HEK293 (cell line): ENCODE data around the gene NANOS3.

Source experiments
- BCL11A ChIP-seq: fragments of 450-650 bp; formaldehyde crosslinking; IDR thresholded peaks from 2 replicates; pipeline ENCODE4 v1.5.1; 2016; ENCODE audit warnings: low read depth, missing biosample characterization, missing genetic modification characterization
- KLF1 ChIP-seq: fragments of 450-650 bp; formaldehyde crosslinking; IDR thresholded peaks from 2 replicates; pipeline ENCODE4 v1.5.1; 2016; ENCODE audit warnings: missing biosample characterization, missing genetic modification characterization
- SALL2 ChIP-seq: fragments of 450-650 bp; formaldehyde crosslinking; IDR thresholded peaks from 2 replicates; pipeline ENCODE4 v1.5.0; 2017; ENCODE audit warnings: missing biosample characterization, mild to moderate bottlenecking, missing genetic modification characterization, borderline replicate concordance
- ZBTB17 ChIP-seq: fragments of 450-650 bp; formaldehyde crosslinking; IDR thresholded peaks from 2 replicates; pipeline ENCODE4 v1.5.1; 2016; ENCODE audit warnings: missing biosample characterization, missing genetic modification characterization
- ZBTB7A ChIP-seq: fragments of 450-650 bp; formaldehyde crosslinking; IDR thresholded peaks from 2 replicates; pipeline ENCODE4 v1.5.1; 2016; ENCODE audit warnings: low read depth, missing biosample characterization, missing genetic modification characterization
- ZNF133 ChIP-seq: fragments of 450-650 bp; formaldehyde crosslinking; IDR thresholded peaks from 2 replicates; pipeline ENCODE4 v1.5.1; 2016; ENCODE audit warnings: missing biosample characterization, missing genetic modification characterization
- ZNF146 ChIP-seq: fragments of 450-650 bp; formaldehyde crosslinking; IDR thresholded peaks from 2 replicates; pipeline ENCODE4 v1.5.1; 2016; ENCODE audit warnings: missing biosample characterization, missing genetic modification characterization
- ZNF311 ChIP-seq: fragments of 450-650 bp; formaldehyde crosslinking; IDR thresholded peaks from 2 replicates; pipeline ENCODE4 v1.5.1; 2017; ENCODE audit warnings: missing biosample characterization, missing genetic modification characterization, borderline replicate concordance
- ZNF324 ChIP-seq: fragments of 450-650 bp; formaldehyde crosslinking; IDR thresholded peaks from 2 replicates; pipeline ENCODE4 v1.5.1; 2016; ENCODE audit warnings: missing biosample characterization, missing genetic modification characterization
- ZNF830 ChIP-seq: fragments of 450-650 bp; IDR thresholded peaks from 2 replicates; pipeline ENCODE4 v1.5.0; 2018; ENCODE audit warnings: missing biosample characterization, missing genetic modification characterization, low read depth, mild to moderate bottlenecking, moderate library complexity
- TF ChIP-seq, protein P1 (sequence below): fragments of 450-650 bp; formaldehyde crosslinking; IDR thresholded peaks from 2 replicates; pipeline ENCODE4 v1.5.1; 2016; ENCODE audit warnings: missing biosample characterization, missing genetic modification characterization
- TF ChIP-seq, protein P2 (sequence below): fragments of 450-650 bp; formaldehyde crosslinking; conservative IDR thresholded peaks from 2 replicates; pipeline ENCODE4 v1.5.1; 2016; ENCODE audit warnings: low read depth, missing biosample characterization, missing genetic modification characterization
- TF ChIP-seq, protein P3 (sequence below): fragments of 450-650 bp; formaldehyde crosslinking; IDR thresholded peaks from 2 replicates; pipeline ENCODE4 v1.5.1; 2016; ENCODE audit warnings: missing biosample characterization, missing genetic modification characterization, low read depth
- TF ChIP-seq, protein P4 (sequence below): fragments of 450-650 bp; formaldehyde crosslinking; IDR thresholded peaks from 2 replicates; pipeline ENCODE4 v1.5.1; 2016; ENCODE audit warnings: missing biosample characterization, missing genetic modification characterization

DNA sequence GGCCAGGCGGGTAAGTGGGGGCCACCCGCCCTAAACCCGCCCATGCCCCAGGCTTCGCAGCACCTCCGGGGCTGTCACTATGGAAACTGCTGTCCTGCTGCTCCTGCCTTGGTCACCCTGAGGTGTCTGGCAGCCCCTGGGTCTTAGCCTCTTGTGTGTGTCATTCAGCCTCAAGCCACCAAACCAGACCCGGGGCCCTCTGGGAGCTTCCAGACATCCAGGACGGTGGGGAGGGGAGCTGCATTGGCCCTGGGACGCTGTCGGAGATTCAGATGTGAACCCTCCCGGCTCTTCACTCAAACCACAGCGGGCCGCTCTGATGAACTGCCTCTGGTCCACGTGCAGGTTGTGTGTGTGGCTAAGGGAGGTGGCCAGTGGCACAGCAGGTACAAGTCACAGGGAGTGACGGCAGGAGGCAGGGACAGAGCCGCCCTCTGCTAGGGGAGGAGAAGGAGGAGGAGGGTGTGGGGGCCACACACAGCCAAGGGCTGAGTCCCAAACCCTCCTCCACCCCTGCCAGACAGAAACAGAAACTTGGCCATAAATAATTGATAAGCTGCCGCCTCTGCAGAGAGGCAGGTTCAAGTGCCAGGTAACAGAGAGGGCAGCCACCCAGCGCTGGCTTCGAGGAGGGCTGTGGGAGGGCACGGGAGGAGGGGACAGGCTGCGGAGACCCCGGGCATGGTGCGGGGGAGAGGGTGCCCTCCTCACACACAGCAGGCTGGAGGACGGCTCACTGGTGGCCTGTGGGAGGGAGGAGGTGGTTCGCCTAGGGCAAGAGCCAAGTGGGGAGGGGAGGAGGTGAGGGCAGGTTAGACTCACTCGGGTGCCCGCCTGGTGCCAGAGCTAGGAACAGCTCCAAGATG is 8.0 kb downstream of the NANOS3 start:
- TF ChIP-seq, protein P1, sequence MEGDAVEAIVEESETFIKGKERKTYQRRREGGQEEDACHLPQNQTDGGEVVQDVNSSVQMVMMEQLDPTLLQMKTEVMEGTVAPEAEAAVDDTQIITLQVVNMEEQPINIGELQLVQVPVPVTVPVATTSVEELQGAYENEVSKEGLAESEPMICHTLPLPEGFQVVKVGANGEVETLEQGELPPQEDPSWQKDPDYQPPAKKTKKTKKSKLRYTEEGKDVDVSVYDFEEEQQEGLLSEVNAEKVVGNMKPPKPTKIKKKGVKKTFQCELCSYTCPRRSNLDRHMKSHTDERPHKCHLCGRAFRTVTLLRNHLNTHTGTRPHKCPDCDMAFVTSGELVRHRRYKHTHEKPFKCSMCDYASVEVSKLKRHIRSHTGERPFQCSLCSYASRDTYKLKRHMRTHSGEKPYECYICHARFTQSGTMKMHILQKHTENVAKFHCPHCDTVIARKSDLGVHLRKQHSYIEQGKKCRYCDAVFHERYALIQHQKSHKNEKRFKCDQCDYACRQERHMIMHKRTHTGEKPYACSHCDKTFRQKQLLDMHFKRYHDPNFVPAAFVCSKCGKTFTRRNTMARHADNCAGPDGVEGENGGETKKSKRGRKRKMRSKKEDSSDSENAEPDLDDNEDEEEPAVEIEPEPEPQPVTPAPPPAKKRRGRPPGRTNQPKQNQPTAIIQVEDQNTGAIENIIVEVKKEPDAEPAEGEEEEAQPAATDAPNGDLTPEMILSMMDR: no peak
- TF ChIP-seq ZNF324 (tag by site-specific recombination): no peak
- TF ChIP-seq ZBTB7A (tag by site-specific recombination): no peak
- no peak for TF ChIP-seq ZNF133 (tag by site-specific recombination)
- TF ChIP-seq ZNF146: no peak
- TF ChIP-seq ZNF311: no peak
- TF ChIP-seq, protein P2, sequence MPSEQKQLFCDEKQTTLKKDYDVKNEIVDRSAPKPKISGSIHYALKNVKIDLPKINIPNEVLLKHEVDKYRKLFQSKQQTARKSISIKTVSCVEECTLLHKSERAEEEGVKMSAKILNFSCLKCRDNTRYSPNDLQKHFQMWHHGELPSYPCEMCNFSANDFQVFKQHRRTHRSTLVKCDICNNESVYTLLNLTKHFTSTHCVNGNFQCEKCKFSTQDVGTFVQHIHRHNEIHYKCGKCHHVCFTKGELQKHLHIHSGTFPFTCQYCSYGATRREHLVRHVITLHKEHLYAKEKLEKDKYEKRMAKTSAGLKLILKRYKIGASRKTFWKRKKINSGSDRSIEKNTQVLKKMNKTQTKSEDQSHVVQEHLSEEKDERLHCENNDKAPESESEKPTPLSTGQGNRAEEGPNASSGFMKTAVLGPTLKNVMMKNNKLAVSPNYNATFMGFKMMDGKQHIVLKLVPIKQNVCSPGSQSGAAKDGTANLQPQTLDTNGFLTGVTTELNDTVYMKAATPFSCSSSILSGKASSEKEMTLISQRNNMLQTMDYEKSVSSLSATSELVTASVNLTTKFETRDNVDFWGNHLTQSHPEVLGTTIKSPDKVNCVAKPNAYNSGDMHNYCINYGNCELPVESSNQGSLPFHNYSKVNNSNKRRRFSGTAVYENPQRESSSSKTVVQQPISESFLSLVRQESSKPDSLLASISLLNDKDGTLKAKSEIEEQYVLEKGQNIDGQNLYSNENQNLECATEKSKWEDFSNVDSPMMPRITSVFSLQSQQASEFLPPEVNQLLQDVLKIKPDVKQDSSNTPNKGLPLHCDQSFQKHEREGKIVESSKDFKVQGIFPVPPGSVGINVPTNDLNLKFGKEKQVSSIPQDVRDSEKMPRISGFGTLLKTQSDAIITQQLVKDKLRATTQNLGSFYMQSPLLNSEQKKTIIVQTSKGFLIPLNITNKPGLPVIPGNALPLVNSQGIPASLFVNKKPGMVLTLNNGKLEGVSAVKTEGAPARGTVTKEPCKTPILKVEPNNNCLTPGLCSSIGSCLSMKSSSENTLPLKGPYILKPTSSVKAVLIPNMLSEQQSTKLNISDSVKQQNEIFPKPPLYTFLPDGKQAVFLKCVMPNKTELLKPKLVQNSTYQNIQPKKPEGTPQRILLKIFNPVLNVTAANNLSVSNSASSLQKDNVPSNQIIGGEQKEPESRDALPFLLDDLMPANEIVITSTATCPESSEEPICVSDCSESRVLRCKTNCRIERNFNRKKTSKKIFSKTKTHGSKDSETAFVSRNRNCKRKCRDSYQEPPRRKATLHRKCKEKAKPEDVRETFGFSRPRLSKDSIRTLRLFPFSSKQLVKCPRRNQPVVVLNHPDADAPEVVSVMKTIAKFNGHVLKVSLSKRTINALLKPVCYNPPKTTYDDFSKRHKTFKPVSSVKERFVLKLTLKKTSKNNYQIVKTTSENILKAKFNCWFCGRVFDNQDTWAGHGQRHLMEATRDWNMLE (tag by site-specific recombination): no peak
- no peak for TF ChIP-seq BCL11A
- TF ChIP-seq, protein P3, sequence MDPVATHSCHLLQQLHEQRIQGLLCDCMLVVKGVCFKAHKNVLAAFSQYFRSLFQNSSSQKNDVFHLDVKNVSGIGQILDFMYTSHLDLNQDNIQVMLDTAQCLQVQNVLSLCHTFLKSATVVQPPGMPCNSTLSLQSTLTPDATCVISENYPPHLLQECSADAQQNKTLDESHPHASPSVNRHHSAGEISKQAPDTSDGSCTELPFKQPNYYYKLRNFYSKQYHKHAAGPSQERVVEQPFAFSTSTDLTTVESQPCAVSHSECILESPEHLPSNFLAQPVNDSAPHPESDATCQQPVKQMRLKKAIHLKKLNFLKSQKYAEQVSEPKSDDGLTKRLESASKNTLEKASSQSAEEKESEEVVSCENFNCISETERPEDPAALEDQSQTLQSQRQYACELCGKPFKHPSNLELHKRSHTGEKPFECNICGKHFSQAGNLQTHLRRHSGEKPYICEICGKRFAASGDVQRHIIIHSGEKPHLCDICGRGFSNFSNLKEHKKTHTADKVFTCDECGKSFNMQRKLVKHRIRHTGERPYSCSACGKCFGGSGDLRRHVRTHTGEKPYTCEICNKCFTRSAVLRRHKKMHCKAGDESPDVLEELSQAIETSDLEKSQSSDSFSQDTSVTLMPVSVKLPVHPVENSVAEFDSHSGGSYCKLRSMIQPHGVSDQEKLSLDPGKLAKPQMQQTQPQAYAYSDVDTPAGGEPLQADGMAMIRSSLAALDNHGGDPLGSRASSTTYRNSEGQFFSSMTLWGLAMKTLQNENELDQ (tag by site-specific recombination): no peak
- TF ChIP-seq, protein P4, sequence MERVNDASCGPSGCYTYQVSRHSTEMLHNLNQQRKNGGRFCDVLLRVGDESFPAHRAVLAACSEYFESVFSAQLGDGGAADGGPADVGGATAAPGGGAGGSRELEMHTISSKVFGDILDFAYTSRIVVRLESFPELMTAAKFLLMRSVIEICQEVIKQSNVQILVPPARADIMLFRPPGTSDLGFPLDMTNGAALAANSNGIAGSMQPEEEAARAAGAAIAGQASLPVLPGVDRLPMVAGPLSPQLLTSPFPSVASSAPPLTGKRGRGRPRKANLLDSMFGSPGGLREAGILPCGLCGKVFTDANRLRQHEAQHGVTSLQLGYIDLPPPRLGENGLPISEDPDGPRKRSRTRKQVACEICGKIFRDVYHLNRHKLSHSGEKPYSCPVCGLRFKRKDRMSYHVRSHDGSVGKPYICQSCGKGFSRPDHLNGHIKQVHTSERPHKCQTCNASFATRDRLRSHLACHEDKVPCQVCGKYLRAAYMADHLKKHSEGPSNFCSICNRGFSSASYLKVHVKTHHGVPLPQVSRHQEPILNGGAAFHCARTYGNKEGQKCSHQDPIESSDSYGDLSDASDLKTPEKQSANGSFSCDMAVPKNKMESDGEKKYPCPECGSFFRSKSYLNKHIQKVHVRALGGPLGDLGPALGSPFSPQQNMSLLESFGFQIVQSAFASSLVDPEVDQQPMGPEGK: no peak
- no peak for TF ChIP-seq ZNF830 (tag by site-specific recombination)
- TF ChIP-seq KLF1: peak; percentile 80
- TF ChIP-seq ZBTB17: no peak
- TF ChIP-seq SALL2 (tag by site-specific recombination): no peak
